Limb (tissue), 2 donors: ENCODE results near the gene NDUFAF5.

Experiments used
- DNase-seq, 2 donors: peaks; one replicate each; pipeline ENCODE4 v3.0.0-alpha.2; 2016; ENCODE audit errors: extremely low spot score in 2 of 2

Gene NDUFAF5

GRCh38 chr20:13819885-13820645 is 35.2 kb downstream of the NDUFAF5 start:
- peak; percentile 38 to 47 for DNase-seq

- DNase-seq = no peak
These were observed 37.0 kb downstream of the NDUFAF5 start for GRCh38 chr20:13821876-13822275.

- no peak for DNase-seq
These were observed 37.6 kb downstream of the NDUFAF5 start for GRCh38 chr20:13822459-13822858.

- no peak for DNase-seq
These were observed 39.6 kb downstream of the NDUFAF5 start for GRCh38 chr20:13824459-13824858.

- DNase-seq = no peak
These were observed 40.6 kb downstream of the NDUFAF5 start for GRCh38 chr20:13825465-13825864.

GRCh38 chr20:13831476-13831875 is 46.6 kb downstream of the NDUFAF5 start:
- DNase-seq = no peak

GRCh38 chr20:13838664-13839063 is 53.8 kb downstream of the NDUFAF5 start:
- no peak for DNase-seq

GRCh38 chr20:13839421-13840092 is 54.7 kb downstream of the NDUFAF5 start:
- no peak for DNase-seq

GRCh38 chr20:13840093-13840465 is 55.3 kb downstream of the NDUFAF5 start:
- no peak for DNase-seq

- no peak for DNase-seq
These were observed 56.4 kb downstream of the NDUFAF5 start for GRCh38 chr20:13841206-13841605.

- DNase-seq = no peak
These were observed 59.5 kb downstream of the NDUFAF5 start for GRCh38 chr20:13844296-13844695.

GRCh38 chr20:13851279-13851678 is 66.5 kb downstream of the NDUFAF5 start:
- no peak for DNase-seq

- no peak for DNase-seq
These were observed 67.5 kb downstream of the NDUFAF5 start for GRCh38 chr20:13852306-13852705.

GRCh38 chr20:13855613-13856012 is 70.8 kb downstream of the NDUFAF5 start:
- no peak for DNase-seq

- DNase-seq = no peak
These were observed 71.5 kb downstream of the NDUFAF5 start for GRCh38 chr20:13856354-13856753.

GRCh38 chr20:13857304-13857703 is 72.5 kb downstream of the NDUFAF5 start:
- DNase-seq = no peak

- DNase-seq = no peak
These were observed 73.1 kb downstream of the NDUFAF5 start for GRCh38 chr20:13857961-13858360.

- DNase-seq = no peak
These were observed 73.6 kb downstream of the NDUFAF5 start for GRCh38 chr20:13858439-13858838.

- no peak for DNase-seq
These were observed 74.0 kb downstream of the NDUFAF5 start for GRCh38 chr20:13858871-13859270.

GRCh38 chr20:13862245-13862644 is 77.4 kb downstream of the NDUFAF5 start:
- DNase-seq = no peak

- no peak for DNase-seq
These were observed 78.4 kb downstream of the NDUFAF5 start for GRCh38 chr20:13863244-13863643.

- DNase-seq = no peak
These were observed 80.3 kb downstream of the NDUFAF5 start for GRCh38 chr20:13865156-13865555.

GRCh38 chr20:13865791-13866351 is 81.0 kb downstream of the NDUFAF5 start:
- no peak for DNase-seq
